Right lobe of liver (tissue), 6 donors: Measurements from ENCODE around the gene STAG2. TPM values are rescaled to one million over a fixed set of nuclear protein-coding genes. Genes with fewer than 3 reads are reported as not detected.

Source experiments
- ATAC-seq, 4 donors: fragments of 200-7000 bp; cut with Tn5 transposase; one replicate each; pipeline ENCODE4 v1.9.1; 2020; ENCODE audit warnings: mild to moderate bottlenecking in 4 of 4, moderate library complexity in 4 of 4
- DNase-seq, 3 donors: peaks; one replicate each; pipeline ENCODE4 v3.0.0-alpha.2; 2020
- H3K27ac ChIP-seq, 3 donors: fragments of 200-600 bp; one replicate each; pipeline ENCODE4 v1.8.0; 2022
- H3K27me3 ChIP-seq, 2 donors: fragments of 200-600 bp; one replicate each; pipeline ENCODE4 v1.8.0; 2022
- H3K36me3 ChIP-seq, 4 donors: fragments of 200-600 bp; sonication (generic) in 1 of 4; one replicate each; pipeline versions ENCODE4 v1.5.1 to v1.8.0; 2017 to 2022; ENCODE audit warnings: control low read depth in 1 of 4
- H3K4me1 ChIP-seq, 4 donors: fragments of 200-600 bp; sonication (generic) in 1 of 4; one replicate each; pipeline versions ENCODE4 v1.5.1 to v1.8.0; 2017 to 2022; ENCODE audit warnings: control low read depth in 1 of 4
- H3K4me3 ChIP-seq, 3 donors: fragments of 200-600 bp; one replicate each; pipeline ENCODE4 v1.8.0; 2022
- H3K9me3 ChIP-seq, 4 donors: fragments of 200-600 bp; sonication (generic) in 1 of 4; one replicate each; pipeline versions ENCODE4 v1.5.1 to v1.8.0; 2017 to 2022; ENCODE audit warnings: control low read depth in 1 of 4
- CTCF ChIP-seq, 4 donors: fragments of 200-600 bp in 3 of 4; fragments of 450-650 bp in 1 of 4; IDR thresholded peaks; one replicate each; pipeline versions ENCODE4 v1.5.1 to v1.8.0; 2016 to 2022; ENCODE audit warnings: antibody characterized with exemption in 4 of 4, mild to moderate bottlenecking in 2 of 4
- POLR2A ChIP-seq: fragments of 450-650 bp; IDR thresholded peaks from one replicate; pipeline ENCODE4 v1.6.1; 2017; ENCODE audit warnings: antibody characterized with exemption, mild to moderate bottlenecking
- WGBS: methylation state at CpG from one replicate; pipeline ENCODE4 v1.1.6; 2018; ENCODE audit warnings: low coverage, low lambda C conversion rate; ENCODE audit not compliant: insufficient coverage; ENCODE audit errors: missing lambda C conversion rate; 5-methylcytosine and 5-hydroxymethylcytosine counted together
- intact Hi-C, 2 donors: fragments of 100-400 bp; cut with DNase I; formaldehyde crosslinking; loops; one replicate each; pipeline versions ENCODE4 v1.11.2 to v1.14.1; 2022
- total RNA-seq, 6 experiments: library from RNA; depleted of rRNA in 2 of 6; stranded (reverse); fragments of >200 nt in 2 of 6; fragmentation: NEBNext Ultra II Directional in 3 of 6; extraction: Animal tissue kit (Norgen Biotek cat#: 25700) in 3 of 6; gene quantifications; one replicate each; pipeline versions ENCODE4 v1.1.0 to v1.2.4, GENCODE V29; 2016 to 2023
- donor health status: DM: no; HTN: yes; CAD: no.
- donor health status: DM: no; HTN: no; CAD: no.
- donor health status: DM: no; HTN: no; CAD: no.
- donor health status: DM: no; HTN: yes; CAD: no.
- donor health status: DM: no; HTN: yes; CAD: no.

STAG2 gene
- total RNA-seq, 6 experiments from 2014 or later: 17.1 to 27.5 (median 23.9) TPM

DNA sequence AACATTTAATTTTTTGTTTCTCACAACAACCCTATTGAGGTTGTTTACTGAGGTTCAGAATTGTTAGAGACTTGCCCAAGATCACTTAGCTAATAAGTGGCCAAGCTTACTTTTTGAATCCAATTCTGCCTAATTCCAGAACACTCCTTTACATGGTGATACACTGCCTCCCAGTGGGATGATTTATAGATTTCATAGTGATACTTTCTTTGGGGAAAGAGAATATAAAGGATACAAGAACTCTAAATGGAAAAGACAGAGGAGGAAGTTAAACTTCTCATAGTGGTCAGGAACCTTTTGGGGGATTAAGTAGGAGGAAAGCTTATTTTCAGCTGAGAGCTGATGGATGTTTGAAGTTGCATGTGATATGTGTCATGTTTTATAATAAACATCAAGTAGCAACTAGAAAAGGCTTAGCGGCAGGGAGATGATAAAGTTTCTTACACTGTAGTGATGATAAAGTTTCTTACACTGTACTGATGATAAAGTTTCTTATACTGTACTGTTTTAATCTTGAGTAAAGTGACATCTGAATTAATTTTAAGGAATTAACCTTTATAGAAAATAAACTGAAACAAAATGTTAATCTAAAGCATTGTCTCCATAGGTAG lies 15.3 kb downstream of the STAG2 start:
- peak; percentile 81 to 90 (median 82) for ATAC-seq
- no peak for DNase-seq

DNA sequence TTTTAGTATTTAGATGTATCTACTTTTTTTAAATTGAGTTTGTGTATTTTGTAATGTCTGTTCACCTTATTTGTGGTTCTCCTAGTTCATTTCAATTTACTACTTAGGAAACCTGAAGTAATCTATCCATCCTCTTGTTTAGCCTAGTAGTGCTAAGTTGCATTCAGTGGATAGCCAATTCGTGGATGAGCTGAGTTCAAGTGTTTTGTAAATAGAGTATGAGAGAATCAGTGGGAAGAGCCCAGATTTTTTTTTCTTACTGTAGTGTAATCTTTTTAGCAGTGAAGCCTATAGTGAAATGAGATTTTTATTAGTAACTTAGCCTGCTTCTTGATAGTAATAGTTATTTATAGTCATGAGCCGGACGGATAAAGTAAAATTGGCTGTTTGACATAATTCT lies 21.7 kb downstream of the STAG2 start:
- Histone ChIP-seq H3K4me3 (no peak overlapping the region), H3K9me3 (no peaks in the 10 kb centered on the region), H3K4me1 (peaks cover 0 to 6% (median 0%) of the 10 kb centered on the region in 4 donors), H3K27me3 (no peaks in the 10 kb centered on the region), H3K36me3 (no peaks in the 10 kb centered on the region), H3K27ac (no peak overlapping the region)
- ATAC-seq: no peak
- intact Hi-C loops: no loop called here
- DNase-seq: no peak
- WGBS: 35% methylated on average over 3 of the region's 3 CpGs
- TF ChIP-seq CTCF (IDR thresholded peaks at IDR 0.05): no peak
- no peak for TF ChIP-seq POLR2A

More for the DNA sequence above, 15.3 kb downstream of the STAG2 start:
- intact Hi-C loops: no loop called here
- WGBS: 60% methylated on average over 1 of the region's 1 CpG
- H3K36me3 ChIP-seq: no peaks in the 10 kb centered on the region
- H3K4me3 ChIP-seq: no peak overlapping the region
- H3K9me3 ChIP-seq: no peaks in the 10 kb centered on the region
- peaks cover 0 to 6% (median 1%) of the 10 kb centered on the region in 4 donors for H3K4me1 ChIP-seq
- no peaks in the 10 kb centered on the region for H3K27me3 ChIP-seq
- peak; percentile 24 to 55 (median 31) for TF ChIP-seq CTCF (IDR thresholded peaks at IDR 0.05)
- no peak for TF ChIP-seq POLR2A
- no peak overlapping the region for H3K27ac ChIP-seq

DNA sequence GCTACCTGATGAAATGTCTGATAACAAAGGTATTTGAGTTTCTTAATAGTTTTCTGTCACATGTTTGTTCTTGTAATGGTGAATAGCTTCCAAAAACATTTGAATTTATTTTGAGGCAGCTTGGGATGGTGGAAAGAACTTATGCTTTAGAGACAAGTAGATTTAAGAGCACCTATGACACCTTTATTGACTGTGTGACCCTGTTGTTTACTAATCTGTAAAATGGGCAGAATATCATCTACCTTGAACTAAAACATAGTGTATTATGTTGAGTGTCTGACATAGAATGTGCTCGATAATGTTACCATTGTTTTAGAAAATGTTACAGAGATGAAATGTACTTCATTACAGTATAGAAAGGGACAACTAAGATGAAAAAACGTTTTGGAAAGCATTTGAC lies 24.9 kb downstream of the STAG2 start:
- H3K27me3 ChIP-seq: no peaks in the 10 kb centered on the region
- no peak overlapping the region for H3K27ac ChIP-seq
- WGBS: 28% methylated on average over 2 of the region's 2 CpGs
- H3K4me1 ChIP-seq: no peaks in the 10 kb centered on the region
- no peaks in the 10 kb centered on the region for H3K36me3 ChIP-seq
- no peaks in the 10 kb centered on the region for H3K9me3 ChIP-seq
- TF ChIP-seq POLR2A (no peak), CTCF (IDR thresholded peaks at IDR 0.05) (no peak)
- H3K4me3 ChIP-seq: no peak overlapping the region
- intact Hi-C loops: no loop called here
- DNase-seq (no peak), ATAC-seq (no peak)

- DNase-seq: no peak
- TF ChIP-seq CTCF (IDR thresholded peaks at IDR 0.05) (no peak), POLR2A (no peak)
- H3K4me3 ChIP-seq: no peak overlapping the region
- intact Hi-C loops: no loop called here
- H3K27me3 ChIP-seq: no peaks in the 10 kb centered on the region
- H3K36me3 ChIP-seq: no peaks in the 10 kb centered on the region
- no peaks in the 10 kb centered on the region for H3K9me3 ChIP-seq
- H3K27ac ChIP-seq: no peak overlapping the region
- ATAC-seq: no peak
- WGBS: 42% methylated on average over 1 of the region's 1 CpG
- no peaks in the 10 kb centered on the region for H3K4me1 ChIP-seq
Measured at GRCh38 chrX:123988423-123989111, 27.1 kb downstream of the STAG2 start.
